Measurements from ENCODE around the gene CNOT11.

The CNOT11 gene

GRCh38 chr2:101278925-101279324, 26.2 kb downstream of the CNOT11 start:
- no peak for DNase-seq (ENCODE audit: low read depth)

- no peak for DNase-seq (ENCODE audit: low read depth)
Observed at GRCh38 chr2:101281482-101281881, 28.8 kb downstream of the CNOT11 start.

DNA sequence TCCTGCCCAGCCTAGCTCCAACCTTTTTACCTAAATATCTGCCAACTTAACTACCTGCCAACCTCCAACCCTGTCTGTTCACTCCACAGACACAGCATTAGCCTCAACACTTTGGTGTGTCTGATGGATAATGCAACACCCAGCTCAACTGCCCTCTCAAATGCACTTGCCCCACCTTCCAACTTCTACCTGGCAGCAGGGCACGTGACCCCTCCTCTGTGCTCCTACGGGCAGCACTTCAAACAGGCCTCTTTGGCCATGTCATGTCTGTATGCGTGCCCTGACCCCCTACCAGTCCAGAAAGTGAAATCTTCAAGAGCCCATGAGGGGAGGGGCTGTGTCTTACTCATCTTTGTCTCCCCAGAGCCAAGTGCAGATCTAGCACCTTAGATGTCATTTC, 30.3 kb downstream of the CNOT11 start:
- DNase-seq (ENCODE audit: low read depth) = no peak

GRCh38 chr2:101286684-101287083, 34.0 kb downstream of the CNOT11 start:
- no peak for DNase-seq (ENCODE audit: low read depth)

- no peak for DNase-seq (ENCODE audit: low read depth)
Observed at GRCh38 chr2:101287303-101287702, 34.6 kb downstream of the CNOT11 start.

DNA sequence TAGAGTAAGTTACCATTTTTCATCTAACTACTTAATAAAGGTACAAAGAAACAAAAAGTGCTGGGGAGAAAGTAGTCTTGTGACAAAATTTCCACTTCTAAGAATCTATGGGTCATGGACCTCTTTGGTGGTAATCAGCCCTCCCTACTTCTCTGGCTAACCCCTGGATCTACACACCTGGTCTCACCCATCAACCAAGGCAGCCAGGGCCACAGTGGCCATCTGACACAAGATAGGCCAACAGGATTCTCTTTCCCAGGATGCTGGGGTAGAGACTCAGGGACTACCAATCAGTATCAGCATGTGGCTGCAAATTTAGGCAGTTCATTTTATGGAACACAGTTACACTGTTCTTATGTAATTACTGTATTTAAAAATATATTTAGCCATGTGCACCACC, 38.0 kb downstream of the CNOT11 start:
- no peak for DNase-seq (ENCODE audit: low read depth)

- DNase-seq (ENCODE audit: low read depth) = no peak
Observed at GRCh38 chr2:101291973-101292372, 39.3 kb downstream of the CNOT11 start.

DNA sequence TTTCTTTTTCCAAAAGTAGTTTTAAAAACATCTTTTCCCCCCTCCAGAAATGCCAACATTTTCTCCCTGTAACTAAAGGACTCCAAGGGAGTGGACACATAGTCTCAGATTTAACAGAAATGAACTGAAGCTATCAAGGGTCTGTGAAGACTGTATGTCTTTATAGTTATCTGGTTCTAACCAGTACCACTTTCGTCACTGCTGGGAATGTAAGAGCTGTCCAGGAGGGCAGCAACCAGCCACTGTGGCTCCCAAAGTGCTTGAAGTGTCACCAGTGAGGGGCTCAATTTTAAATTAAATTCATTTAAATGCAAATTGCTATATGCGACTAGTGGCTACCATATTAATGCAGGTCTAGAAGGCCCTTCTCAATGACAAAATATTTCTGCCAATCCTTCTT, 40.9 kb downstream of the CNOT11 start:
- DNase-seq (ENCODE audit: low read depth) = no peak

DNA sequence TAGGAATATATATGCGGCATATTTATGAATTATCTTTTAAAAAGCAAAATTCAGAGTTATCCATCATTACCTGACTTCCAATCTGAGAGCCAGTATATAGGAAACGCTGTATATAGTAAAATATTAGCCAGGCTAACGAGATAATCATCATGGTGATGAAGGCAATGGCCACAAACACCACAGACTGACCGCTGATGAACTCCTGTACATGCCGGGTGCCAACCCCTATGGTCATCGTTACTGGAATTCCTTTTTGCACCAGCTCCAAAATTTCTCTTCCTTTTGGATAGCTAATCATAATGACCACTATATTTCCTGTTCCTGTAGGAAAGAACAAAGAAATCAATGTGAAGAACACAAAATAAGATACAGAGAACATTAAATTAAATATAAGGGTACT, 42.2 kb downstream of the CNOT11 start:
- no peak for DNase-seq (ENCODE audit: low read depth)

DNA sequence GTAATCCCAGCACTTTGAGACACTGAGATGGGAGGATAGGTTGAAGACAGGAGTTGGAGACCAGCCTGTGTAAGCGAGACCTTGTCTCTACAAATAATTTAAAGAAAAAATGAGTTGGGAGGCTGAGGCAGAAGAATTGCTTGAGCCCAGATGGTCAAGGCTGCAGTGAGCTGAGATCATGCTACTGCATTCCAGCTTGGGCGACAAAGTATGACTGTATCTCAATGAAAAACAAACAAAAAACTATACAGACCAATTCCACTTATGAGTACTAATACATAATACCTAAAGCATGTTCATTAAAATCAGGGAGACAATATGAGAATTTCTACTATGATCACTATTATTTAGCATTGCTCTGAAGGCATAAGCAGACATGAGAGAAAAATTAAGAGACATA, 43.2 kb downstream of the CNOT11 start:
- no peak for DNase-seq (ENCODE audit: low read depth)

- no peak for DNase-seq (ENCODE audit: low read depth)
Observed at GRCh38 chr2:101296371-101296770, 43.7 kb downstream of the CNOT11 start.

- DNase-seq (ENCODE audit: low read depth) = no peak
Observed at GRCh38 chr2:101297383-101297782, 44.7 kb downstream of the CNOT11 start.

GRCh38 chr2:101299604-101300003, 46.9 kb downstream of the CNOT11 start:
- DNase-seq (ENCODE audit: low read depth) = no peak

- no peak for DNase-seq (ENCODE audit: low read depth)
Observed at GRCh38 chr2:101300164-101300563, 47.5 kb downstream of the CNOT11 start.

- no peak for DNase-seq (ENCODE audit: low read depth)
Observed at GRCh38 chr2:101300836-101301235, 48.1 kb downstream of the CNOT11 start.

- DNase-seq (ENCODE audit: low read depth) = no peak
Observed at GRCh38 chr2:101302016-101302415, 49.3 kb downstream of the CNOT11 start.

DNA sequence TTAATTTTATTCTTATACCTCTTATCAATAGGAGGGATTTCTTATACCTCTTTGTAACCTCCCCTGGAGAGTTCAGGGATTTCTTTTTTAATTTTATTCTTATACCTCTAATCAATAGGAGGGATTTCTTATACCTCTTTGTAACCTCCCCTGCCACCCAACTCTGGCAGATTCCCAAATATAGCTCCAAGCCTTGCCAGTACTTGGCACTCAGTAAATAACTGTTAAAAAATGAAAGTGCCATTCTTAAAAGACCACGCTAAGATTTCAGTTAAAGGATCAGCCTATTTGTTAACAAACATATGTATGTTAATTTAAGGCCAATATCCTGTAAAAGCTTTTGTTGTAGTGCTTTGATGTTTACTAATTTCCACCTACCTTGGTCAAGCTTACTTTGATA, 51.0 kb downstream of the CNOT11 start:
- no peak for DNase-seq (ENCODE audit: low read depth)

DNA sequence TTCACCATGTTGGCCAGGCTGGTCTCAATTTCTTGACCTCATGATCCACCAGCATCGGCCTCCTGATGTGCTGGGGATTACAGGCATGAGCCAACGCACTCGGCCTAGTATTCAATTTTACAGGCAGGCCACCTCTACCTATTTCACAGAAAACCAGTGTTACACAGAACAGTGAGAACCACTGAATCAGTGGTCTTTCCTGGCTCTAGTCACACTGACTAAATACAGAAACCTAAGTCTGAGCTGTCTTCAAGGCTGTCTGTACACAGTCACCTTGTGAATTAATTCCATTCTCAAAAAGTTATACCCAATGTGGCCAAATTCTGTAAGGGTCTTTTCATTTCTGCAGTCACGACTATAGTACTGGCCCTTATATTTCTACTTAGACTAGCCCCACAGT, 52.3 kb downstream of the CNOT11 start:
- no peak for DNase-seq (ENCODE audit: low read depth)

DNA sequence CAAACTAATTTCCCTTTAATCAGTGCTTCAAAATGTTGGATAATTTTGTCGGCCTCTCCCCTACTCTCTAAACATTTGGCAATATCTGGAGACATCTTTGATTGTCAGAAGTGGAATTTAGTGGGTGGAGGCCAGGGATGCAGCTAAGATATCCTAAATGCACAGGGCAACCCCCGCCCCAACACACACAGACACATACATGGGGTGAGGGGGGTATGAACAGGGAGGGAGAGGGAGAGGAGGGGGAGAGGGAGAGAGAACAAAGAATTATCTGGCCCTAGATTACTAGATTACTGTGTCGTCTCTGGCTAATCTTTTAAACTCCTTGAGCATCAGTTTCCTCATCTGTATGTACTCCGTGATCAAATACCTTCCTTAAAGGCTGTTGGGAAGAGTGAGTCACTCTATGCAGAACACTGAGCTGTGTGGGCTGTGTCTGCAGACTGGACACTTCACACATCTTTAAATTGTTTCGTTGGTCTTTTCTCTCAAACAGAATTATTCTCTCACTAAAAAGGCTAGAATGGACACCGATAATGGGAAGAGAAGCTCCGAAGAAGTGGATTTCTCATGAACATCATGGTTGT, 52.9 kb downstream of the CNOT11 start:
- peak; percentile 26 for DNase-seq (ENCODE audit: low read depth)

GRCh38 chr2:101306410-101306809, 53.7 kb downstream of the CNOT11 start:
- no peak for DNase-seq (ENCODE audit: low read depth)

GRCh38 chr2:101307503-101307902, 54.8 kb downstream of the CNOT11 start:
- no peak for DNase-seq (ENCODE audit: low read depth)

DNA sequence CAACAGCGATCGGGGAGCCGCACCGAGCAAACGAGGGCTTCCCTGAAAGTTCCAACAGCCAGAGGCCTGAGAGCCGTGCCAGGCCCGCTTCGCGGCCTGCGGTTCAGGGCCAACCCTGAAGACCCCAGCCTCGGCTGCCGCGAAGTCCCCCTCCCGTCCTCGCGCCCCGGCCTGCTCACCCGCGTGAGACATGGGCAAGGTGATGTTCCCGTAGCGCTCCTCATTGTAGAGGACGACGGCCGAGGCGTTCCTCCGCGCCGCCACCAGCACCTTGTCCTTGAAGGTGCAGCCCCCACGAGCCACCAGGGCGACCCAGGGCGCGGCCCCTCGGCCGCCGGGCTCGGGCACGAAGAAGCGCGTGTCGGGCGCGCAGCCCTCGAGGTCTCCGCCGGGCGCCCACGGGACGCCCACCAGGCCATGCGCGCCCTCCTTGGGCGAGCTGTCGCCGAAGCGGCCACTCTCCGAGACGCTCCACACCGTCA, 55.3 kb downstream of the CNOT11 start:
- no peak for DNase-seq (ENCODE audit: low read depth)

DNA sequence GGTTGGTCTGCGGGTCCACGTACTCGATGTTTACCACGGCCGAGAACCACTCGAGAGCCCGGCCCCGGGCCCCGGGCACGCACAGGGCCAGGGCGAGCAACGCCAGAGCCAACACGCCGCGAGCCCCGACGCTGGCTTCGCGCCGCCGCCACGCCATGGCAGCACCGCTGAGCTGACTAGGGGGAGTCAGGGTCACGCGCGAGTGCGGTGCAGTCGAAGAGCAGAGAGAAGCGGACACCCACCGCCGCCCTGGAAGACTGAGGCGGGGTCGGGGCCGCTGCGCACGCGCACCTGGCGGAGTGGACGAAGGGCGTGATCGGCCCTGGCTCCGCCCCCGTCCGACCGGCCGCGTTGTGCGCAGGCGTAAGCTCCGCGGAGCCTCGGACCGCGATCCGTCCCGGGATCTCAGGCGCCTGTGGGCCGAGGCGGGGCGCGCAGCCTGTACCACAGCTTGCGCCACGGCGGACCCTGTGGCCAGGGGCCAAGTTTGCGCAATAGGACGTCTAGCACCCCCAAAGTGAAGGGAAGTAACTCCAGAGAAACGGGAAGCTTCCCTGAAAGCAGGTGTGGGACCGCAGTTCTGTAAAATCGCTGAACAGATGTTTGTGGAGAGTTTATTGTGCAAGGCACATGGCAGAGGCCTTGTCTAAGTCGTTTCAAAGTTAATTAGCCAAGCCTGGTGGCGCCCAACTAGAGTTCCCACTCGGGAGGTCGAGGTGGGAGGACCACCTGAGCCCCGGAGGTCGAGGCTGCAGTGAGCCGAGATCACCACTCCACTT, 55.9 kb downstream of the CNOT11 start, which contains the start of gene RNF149:
Gene RNF149, minus strand, starts transcription at position 270 of the 779 bp plus-strand sequence. Its CDS starts 113 bp downstream, at position 157.
- peak; percentile 88 for DNase-seq (ENCODE audit: low read depth)
